Measurements from ENCODE around the gene ZG16. TPM values are rescaled to one million over a fixed set of nuclear protein-coding genes. Genes with fewer than 3 reads are reported as not detected.

Gene ZG16
- total and polyA plus RNA-seq, 2 experiments from 2014 or later, result not detected

DNA sequence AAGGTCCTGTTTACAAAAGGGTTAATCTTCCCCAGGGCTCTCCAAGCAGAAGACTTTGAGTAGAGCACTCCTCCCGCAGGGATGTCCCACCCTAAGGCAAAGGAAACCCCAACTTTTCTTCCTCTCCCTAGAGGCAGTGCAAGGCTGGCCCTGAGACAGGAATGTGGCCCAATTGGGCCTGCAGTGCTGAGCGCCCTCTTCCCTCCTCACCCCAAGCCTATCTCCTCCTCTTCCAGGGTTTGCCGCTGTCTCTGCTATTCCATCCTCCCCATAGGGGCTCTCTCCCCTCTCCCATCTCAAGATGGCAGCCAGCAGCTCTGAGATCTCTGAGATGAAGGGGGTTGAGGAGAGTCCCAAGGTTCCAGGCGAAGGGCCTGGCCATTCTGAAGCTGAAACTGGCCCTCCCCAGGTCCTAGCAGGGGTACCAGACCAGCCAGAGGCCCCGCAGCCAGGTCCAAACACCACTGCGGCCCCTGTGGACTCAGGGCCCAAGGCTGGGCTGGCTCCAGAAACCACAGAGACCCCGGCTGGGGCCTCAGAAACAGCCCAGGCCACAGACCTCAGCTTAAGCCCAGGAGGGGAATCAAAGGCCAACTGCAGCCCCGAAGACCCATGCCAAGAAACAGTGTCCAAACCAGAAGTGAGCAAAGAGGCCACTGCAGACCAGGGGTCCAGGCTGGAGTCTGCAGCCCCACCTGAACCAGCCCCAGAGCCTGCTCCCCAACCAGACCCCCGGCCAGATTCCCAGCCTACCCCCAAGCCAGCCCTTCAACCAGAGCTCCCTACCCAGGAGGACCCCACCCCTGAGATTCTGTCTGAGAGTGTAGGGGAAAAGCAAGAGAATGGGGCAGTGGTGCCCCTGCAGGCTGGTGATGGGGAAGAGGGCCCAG, 34.9 kb downstream of the ZG16 start:
- peaks cover 29% of the 10 kb centered on the region for H3K79me2 ChIP-seq (replicated peaks; ENCODE audit: insufficient read depth)
- Mint-ChIP-seq H3K27ac (no peak overlapping the region), H3K4me1 (peaks cover 56% of the 10 kb centered on the region), H3K9me3 (peaks cover 8% of the 10 kb centered on the region), H3K27me3 (ENCODE audit: insufficient read depth, low read depth, poor library complexity) (peaks cover 44% of the 10 kb centered on the region), H3K36me3 (ENCODE audit: low read depth) (peaks cover 34% of the 10 kb centered on the region), H3K4me3 (peak overlapping the region; percentile 86)
- peaks cover 14% of the 10 kb centered on the region; the same call in 1 of the 2 replicates for H4K20me1 ChIP-seq (replicated peaks; ENCODE audit: insufficient read depth)
- H3K4me1 ChIP-seq (ENCODE audit: insufficient read depth), result peaks cover 67% of the 10 kb centered on the region
- ATAC-seq (no peak), DNase-seq (ENCODE audit: low spot score) (no peak)
- H3K4me3 ChIP-seq, result peak overlapping the region; percentile 100
- H3K27ac ChIP-seq (ENCODE audit: low read depth), result no peak overlapping the region
- peak overlapping the region; percentile 98 for H3K4me2 ChIP-seq
- H3K9me2 ChIP-seq (ENCODE audit: insufficient read depth), result no peaks in the 10 kb centered on the region
- peaks cover 38% of the 10 kb centered on the region for H3F3A ChIP-seq (replicated peaks; ENCODE audit: low read depth)
- no peaks in the 10 kb centered on the region for H3K27me3 ChIP-seq (ENCODE audit: insufficient read depth)
- TF ChIP-seq CREB1 (CRISPR knock-in tag; IDR thresholded peaks at IDR 0.05; ENCODE audit: low read depth) (no peak), ZNF114 (CRISPR knock-in tag; IDR thresholded peaks at IDR 0.05) (no peak)
- TF ChIP-seq, protein P1, sequence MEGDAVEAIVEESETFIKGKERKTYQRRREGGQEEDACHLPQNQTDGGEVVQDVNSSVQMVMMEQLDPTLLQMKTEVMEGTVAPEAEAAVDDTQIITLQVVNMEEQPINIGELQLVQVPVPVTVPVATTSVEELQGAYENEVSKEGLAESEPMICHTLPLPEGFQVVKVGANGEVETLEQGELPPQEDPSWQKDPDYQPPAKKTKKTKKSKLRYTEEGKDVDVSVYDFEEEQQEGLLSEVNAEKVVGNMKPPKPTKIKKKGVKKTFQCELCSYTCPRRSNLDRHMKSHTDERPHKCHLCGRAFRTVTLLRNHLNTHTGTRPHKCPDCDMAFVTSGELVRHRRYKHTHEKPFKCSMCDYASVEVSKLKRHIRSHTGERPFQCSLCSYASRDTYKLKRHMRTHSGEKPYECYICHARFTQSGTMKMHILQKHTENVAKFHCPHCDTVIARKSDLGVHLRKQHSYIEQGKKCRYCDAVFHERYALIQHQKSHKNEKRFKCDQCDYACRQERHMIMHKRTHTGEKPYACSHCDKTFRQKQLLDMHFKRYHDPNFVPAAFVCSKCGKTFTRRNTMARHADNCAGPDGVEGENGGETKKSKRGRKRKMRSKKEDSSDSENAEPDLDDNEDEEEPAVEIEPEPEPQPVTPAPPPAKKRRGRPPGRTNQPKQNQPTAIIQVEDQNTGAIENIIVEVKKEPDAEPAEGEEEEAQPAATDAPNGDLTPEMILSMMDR (conservative IDR thresholded peaks at IDR 0.05; ENCODE audit: low read depth in 2 of 2), result no peak
- H3K36me3 ChIP-seq (ENCODE audit: insufficient read depth), result peaks cover 11% of the 10 kb centered on the region
- no peak overlapping the region; the same call in 1 of the 2 replicates for H2AFZ ChIP-seq

DNA sequence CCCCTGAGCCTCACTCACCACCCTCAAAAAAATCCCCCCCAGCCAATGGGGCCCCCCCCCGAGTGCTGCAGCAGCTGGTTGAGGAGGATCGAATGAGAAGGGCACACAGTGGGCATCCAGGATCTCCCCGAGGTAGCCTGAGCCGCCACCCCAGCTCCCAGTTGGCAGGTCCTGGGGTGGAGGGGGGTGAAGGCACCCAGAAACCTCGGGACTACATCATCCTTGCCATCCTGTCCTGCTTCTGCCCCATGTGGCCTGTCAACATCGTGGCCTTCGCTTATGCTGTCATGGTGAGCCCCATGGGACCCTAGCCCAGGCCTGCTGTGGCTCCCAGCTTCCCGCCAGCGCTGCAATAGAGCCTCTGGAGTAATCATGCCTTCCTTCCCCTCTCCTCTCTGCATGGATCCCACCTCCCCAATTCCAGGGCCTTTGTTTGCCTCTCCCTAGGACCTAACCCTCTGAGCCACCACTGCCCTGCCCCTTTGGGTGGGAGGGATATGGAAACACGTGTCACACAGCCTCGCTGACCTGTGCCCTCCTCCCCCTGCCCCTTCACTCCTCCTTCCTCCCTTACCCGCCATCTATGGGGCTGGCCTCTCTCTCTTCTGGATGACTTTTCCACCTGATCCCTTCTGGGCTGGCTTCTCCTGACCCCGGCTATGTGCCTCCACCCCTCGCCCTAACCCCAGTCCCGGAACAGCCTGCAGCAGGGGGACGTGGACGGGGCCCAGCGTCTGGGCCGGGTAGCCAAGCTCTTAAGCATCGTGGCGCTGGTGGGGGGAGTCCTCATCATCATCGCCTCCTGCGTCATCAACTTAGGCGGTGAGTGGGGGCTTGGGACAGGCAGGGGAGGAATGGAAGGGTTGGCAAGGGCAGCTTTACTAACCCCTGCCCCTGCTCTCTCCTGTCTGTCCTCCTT, 35.8 kb downstream of the ZG16 start:
- H2AFZ ChIP-seq, result no peak overlapping the region
- H3K4me1 ChIP-seq (ENCODE audit: insufficient read depth), result peaks cover 66% of the 10 kb centered on the region
- no peak overlapping the region for H3K27ac ChIP-seq (ENCODE audit: low read depth)
- peaks cover 38% of the 10 kb centered on the region for H3F3A ChIP-seq (replicated peaks; ENCODE audit: low read depth)
- peak overlapping the region; percentile 70 for H3K27ac Mint-ChIP-seq
- H3K79me2 ChIP-seq (replicated peaks; ENCODE audit: insufficient read depth), result peaks cover 26% of the 10 kb centered on the region
- H3K36me3 Mint-ChIP-seq (ENCODE audit: low read depth), result peaks cover 34% of the 10 kb centered on the region
- H3K4me3 Mint-ChIP-seq, result peak overlapping the region; percentile 96
- H3K36me3 ChIP-seq (ENCODE audit: insufficient read depth), result peaks cover 11% of the 10 kb centered on the region
- peaks cover 4% of the 10 kb centered on the region; the same call in 2 of the 3 replicates for H3K9me3 Mint-ChIP-seq
- TF ChIP-seq EZH2 (IDR thresholded peaks at IDR 0.05; ENCODE audit: low read depth, unreplicated experiment), result no peak
- H3K9me2 ChIP-seq (ENCODE audit: insufficient read depth), result no peaks in the 10 kb centered on the region
- ATAC-seq, result no peak
- peaks cover 6% of the 10 kb centered on the region; the same call in 1 of the 2 replicates for H4K20me1 ChIP-seq (replicated peaks; ENCODE audit: insufficient read depth)
- H3K27me3 Mint-ChIP-seq (ENCODE audit: insufficient read depth, low read depth, poor library complexity), result peaks cover 37% of the 10 kb centered on the region
- H3K4me3 ChIP-seq, result peak overlapping the region; percentile 100
- no peak for DNase-seq (ENCODE audit: low spot score)
- no peaks in the 10 kb centered on the region for H3K27me3 ChIP-seq (ENCODE audit: insufficient read depth)
- peaks cover 56% of the 10 kb centered on the region for H3K4me1 Mint-ChIP-seq
- H3K4me2 ChIP-seq, result peak overlapping the region; percentile 98

All from GM23338 (cell line).